SK-N-DZ (cell line): ENCODE results near the gene ZNF609.
"Not testable (repeated sequence)": the region's sequence is repeated elsewhere in the genome, so short reads cannot be mapped to it uniquely, and the experiment has no call there.

Experiments
- DNase-seq: peaks from one replicate; pipeline ENCODE4 v3.0.0-alpha.2; 2015; ENCODE audit warnings: low spot score

The ZNF609 gene

DNA sequence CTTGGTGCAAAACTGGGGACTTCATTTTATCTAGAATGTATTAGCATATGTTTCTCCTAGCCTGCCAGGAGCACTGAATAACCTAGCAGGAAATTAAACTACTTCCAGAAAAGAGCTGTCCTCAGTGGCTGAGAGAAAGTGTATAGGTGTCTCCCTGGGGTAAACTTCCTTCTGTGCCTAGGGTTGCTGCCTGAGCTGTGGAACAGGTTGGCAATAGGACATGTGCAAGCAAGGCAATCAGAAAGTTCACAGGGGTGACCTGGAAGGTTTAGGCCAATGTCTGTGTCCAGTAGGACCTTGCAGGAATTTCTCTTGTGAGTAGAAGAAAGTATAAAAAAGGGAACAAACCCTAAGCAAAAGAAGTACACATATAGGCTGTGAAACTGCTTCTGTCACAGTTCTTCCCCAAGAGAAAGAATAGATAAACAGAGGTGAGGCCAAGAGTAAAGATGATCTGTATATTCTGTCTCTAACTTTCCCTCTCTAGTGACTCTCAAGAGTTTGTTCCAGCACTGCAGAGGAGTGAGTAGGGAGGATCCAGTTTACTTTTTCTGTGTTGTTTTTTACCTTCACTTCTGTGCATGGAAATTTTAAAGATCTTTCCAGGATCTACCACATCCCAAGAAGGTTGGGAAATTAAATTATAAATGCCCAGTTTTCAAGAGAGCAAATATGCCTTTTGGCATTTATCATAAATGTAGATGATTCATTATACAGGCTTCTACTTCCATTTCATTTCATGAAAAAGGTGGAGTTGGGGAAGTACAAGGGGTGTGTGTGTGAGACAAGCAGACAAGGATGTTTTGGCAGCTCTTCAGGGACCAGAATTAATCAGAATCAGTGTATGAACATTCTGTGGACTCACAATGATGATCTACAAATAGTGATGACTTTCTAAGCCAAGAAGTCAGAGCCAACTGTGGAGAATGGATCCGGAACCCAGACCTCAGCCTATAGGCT is 159.8 kb downstream of the ZNF609 start:
- no peak for DNase-seq

DNA sequence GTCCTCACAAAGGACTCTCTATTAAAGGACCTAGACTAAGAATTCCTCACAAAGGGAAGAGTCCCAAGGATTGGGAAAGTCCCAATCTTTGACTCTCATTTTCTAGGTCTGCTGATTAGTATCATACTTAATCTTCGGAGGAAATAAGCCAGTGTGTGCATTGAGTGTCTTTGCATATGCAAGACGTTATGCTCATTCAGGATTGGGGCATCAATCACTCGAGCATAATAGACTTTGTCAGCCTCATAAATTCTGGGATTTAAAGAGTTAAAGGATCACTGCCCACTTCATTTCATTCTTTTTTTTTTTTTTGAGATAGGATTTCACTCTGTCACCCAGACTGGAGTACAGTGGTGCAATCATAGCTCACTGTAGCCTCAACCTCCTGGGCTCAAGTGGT is 160.7 kb downstream of the ZNF609 start:
- DNase-seq = no peak

DNA sequence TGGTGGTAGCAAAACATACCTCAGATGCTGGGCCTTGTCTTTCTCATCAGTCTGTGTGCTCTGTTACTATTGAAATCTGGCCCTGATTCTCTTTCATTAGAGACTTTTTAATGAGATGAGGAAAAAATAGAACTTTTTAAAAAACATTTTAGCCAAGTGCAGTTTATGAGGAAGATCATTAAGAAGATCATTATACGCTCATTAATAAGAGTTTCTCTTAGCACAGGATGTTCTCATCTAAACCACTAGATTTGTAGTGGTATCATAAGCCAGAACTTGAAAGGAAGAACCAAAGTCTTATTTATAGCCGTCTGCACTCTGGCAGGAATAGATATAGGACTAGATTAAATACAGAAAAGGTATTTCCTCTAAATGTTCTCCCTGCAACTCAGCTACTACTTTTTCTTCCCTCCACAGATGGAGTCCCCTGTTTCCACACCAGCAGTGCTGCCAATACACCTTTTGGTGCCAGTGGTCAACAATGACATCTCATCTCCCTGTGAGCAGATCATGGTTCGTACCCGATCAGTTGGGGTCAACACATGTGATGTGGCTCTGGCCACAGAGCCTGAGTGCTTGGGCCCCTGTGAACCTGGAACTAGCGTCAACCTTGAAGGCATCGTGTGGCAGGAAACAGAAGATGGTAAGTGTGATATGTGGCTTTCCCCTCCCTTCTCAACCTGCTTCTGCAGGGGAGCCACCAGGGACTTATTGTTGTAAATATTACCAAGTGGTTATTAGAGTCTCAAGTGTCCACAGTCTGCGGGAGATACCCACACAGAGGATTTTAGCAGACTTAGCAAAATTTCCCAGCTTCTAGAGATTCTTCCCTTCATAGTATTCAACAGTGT is 162.3 kb downstream of the ZNF609 start:
- DNase-seq = no peak

DNA sequence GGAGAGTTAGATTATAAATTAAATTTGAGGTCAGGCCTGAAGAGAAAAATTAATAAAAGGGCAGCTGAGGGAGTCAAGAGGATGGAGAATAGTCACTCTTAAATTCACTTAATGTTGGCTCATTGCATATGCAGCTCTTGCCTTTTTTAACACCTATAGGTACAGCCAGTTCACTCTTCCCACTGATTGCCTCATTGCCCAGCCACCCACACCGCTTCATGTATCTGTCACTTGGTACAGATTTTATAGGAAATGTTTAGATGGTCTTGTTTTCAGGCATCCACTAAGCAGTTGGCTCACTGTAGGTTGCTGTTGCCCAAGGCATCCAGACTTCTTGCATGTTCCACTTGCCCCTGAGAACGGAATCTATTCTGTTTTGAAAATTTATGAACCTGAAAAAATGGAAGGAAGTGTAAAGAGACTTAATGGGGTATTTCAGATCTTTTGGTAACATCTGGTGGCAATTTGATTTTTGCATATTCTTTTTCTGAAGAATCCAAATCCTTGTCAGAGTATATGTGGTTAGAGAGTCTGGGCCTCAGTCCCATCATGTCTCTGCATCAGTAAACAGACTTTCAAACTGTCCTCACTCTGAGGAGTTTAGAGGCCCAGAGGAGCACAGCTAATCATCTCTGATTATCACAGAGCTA is 163.1 kb downstream of the ZNF609 start:
- no peak for DNase-seq

DNA sequence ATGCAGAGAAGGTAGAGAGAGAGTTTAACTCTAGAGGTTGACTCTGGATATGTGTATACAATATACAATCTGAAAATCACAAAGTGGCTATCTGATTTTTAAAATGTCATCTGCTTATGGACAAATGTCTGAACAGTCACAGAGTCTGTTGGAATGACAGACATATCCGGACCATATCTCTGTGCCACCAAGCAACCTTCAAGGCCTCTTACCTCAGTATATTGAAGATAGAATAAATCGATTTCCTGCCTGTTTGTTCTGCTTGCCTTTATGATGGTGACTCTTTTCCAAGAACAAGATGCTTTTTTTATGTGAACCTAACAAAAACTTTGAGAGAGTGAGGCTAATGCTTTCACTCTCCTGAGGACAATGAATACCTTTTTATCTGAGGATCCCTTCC is 163.9 kb downstream of the ZNF609 start:
- DNase-seq = no peak

DNA sequence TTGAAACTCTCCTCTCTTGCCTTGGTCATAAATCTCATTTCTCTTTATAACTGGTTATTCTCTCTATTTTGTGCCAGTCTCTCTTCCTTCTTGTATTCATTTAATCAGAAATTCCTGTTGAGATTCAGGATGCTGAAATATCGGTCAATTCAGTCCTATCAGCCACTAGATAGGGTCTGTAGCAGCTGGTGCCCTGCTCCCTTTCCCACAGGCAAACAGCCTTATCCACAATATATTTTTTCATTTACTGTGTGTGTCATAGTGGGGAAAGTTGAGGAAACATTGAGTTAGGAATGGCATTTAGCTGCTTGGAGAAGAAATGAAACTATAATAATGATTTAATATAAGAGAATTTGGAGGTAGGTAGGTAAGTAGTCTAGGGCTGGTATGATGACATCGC is 168.7 kb downstream of the ZNF609 start:
- no peak for DNase-seq

DNA sequence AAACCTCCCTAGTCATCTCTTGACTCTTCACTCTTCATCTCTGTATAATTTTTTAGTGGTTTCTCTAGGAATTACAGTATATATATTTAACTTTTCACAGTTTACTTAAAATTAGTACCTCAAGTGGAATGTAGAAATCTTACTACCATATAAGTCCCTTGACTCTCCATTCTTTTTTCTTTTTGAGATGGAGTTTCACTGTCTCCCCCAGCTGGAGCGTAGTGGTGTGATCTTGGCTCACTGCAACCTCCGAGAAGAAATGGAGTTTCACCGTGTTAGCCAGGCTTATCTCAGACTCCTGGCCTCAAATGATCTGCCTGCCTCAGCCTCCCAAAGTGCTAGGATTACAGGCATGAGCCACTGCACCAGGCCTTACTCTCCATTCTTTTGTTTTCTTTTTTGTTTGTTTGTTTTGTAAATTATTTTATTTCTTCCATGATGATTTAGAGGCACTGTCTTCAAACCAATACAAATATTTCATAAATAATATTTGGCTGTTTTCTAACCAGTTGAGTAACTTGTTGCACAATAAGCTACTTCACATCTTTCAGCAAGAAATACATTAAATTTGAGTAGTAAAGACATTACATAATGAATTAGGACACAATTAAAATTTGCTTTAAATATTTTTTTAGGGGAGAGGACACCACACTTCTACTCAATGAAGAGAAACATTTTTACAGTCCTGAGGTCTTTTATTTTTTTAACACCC is 170.2 kb downstream of the ZNF609 start:
- DNase-seq = no peak

DNA sequence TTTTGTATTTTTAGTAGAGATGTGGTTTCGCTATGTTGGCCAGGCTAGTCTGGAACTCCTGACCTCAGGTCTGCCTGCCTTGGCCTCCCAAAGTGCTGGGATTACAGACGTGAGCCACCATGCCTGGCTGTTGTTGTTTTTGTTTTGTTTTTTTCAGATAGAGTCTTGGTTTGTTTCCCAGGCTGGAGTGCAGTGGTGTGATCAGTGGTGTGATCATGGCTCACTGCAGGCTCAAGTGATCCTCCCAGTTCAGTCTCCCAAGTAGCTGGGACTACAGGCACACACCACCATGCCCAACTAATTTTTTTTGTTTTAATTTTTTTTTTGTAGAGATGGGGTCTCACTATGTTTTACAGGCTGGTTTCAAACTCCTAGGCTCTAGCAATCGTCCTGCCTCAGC is 172.3 kb downstream of the ZNF609 start:
- DNase-seq = not testable (repeated sequence)

DNA sequence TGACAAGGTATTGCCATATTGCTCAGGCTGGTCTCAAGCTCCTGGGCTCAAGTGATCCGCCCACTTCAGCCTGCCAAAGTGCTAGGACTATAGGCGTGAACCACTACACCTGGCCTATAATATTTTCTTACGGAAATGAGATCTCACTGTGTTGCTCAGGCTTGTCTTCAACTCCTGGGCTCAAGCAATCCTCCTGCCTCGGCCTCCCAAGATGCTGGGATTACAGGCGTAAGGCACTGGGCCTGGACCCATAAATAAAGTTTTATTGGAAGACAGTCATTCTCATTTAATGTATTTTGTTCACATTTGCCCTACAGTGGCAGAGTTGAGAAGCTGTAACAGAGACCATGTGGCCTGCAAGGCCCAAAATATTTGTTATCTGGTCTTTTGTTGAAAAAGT is 173.0 kb downstream of the ZNF609 start:
- DNase-seq = no peak

DNA sequence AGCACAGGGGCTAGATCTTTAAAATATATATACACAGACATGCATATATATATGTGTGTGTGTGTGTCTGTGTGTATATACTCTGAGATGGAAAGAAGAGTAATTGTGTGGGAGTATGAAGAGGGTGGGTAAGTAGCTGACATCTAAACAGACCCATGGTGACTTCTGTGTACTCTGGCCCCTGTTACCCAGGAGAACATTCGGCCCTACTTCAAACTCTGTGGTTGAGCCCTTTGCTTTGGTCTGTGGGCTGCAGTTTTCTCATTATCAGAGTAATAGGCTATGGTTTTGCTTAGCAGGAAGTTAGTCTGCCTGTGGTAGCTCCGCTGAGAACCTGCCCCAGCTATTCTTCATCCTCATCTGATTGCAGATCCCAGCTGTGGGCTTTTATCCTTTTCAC is 173.6 kb downstream of the ZNF609 start:
- DNase-seq = no peak

DNA sequence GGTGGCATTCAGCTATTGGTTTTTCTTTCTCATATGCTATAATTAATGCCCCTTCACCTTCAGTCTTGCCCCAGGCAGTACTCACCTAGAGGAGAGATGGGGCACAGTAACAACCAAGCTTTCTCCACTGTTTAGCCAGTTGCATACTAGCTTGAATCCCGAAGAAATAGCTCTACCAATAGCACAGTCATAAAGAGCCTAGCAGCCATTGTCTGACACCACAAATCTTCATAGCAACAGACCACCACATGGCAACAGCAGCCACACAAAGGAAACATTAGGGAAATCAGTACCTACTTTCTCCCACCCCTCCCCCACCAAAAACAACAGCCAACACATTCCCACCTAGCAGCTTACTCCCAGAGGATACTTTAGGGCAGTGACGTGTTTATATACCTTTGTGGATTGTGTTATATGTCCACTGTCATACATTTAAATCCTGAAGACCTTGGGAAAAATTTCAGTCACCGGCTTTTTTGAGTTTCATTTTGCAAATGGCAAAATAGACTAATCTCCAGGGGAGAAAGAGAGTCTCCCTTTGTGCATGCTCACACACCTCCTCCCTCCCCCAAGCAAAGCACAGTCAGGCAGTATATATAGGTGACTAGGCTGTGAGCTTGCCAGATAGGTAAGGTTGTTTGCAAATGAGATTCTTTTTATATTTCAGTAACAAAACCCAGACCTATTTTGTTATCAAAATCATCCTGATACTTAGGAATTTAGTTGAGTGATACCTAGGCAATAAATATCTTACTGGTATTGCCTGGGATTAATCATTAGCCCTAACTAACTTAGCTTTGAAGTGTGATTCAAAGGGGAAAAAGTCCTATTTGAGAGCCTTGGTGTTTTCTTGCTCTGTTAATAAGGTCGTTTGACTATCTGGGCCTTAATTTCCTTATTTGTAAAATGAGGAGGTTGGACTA is 174.5 kb downstream of the ZNF609 start:
- DNase-seq = no peak

DNA sequence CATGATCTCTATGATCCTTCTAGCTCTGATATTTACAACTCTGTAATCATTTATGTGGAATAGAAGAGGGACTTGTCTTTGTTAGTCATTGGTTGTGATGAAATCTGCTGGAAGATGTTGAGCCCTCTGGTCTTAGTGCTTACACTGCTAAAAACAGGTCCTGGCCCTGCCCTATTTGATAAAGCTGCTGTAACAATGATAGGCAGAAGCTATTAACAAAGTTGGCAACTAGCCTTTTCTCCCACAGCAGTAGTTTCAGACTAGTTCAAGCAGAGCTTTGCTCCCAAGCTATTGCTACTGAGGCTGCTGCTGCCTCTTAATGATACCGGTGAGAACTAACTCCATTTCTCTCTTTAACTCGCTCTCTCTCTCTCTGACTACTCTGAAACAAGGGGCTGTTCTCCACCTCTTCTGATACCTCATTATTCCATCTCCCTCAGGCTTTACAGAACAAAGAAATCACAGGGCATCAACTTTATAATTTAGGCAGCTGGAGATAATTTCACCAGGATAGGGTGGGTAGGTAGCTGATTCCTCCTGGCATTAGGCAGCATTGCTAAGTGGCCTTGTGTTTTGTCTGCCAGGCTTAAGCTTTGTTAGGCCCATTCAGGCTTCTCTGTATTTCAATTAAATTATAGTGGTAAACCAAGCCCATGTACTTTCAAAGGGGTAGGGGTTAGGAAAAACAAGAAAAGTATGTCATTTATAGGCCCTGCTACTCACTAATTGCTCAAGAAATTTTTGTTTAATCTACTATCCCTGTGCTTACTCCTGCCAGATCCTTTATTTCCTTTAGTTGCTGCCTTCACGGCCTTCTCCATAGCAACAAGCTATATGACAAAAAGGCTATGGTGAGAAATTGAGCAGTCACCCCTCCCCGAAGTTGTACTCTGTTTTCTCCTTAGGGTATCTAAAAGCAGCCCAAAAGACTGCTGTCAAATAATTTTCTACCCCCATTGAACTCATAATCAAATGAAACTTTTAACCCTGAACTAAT is 175.4 kb downstream of the ZNF609 start:
- DNase-seq = no peak

DNA sequence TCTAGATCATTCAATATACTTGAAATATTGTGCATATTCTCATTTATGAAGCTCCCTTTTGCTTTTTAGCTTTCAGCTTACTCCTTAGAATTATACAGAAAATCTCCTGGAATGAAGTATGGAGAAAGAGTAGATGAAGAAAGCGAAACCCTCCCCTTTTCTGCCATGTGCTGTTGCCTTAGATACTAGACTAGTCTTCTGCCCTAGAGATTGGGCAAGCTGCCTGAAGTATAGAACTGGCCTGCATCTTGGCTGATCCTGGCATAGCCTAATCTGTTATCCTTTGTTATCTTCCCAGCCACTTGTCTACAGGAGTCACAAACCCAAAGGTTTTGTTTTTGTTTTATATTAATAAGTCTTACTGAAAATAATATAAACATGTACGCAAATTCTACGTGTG is 176.2 kb downstream of the ZNF609 start:
- DNase-seq = no peak

DNA sequence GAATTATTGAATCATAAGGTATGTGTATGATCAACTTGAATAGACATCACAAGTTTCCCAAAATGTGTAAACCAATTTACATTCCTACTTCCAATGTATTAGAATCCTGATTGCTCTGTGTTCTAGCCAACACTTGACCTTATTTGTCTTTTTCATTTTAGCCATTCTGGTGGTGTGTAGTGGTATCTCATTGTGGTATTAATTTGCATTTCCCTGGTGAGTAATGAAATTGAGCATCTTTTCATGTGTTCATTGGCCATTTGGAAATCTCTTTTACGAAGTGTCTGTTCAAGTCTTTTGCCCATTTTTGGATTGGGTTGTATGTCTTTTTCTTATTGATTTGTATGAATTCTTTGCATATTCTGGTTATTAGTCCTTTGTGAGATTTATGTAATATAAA is 177.0 kb downstream of the ZNF609 start:
- no peak for DNase-seq

DNA sequence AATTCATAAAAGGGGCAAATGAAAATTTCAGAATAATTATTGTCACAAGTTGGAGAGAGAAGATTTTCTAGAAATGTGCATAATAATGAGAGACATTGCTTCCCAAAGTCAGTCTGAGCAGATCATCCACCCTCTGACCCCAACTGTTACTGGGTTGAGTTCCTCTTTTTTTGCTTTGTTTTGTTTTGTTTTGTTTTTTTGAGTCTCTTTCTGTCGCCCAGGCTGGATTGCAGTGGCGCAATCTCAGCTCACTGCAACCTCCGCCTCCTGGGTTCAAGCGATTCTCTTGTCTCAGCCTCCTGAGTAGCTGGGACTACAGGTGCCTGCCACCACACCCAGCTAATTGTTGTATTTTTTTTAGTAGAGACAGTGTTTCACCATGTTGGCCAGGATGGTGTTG is 179.4 kb downstream of the ZNF609 start:
- DNase-seq = not testable (repeated sequence)

DNA sequence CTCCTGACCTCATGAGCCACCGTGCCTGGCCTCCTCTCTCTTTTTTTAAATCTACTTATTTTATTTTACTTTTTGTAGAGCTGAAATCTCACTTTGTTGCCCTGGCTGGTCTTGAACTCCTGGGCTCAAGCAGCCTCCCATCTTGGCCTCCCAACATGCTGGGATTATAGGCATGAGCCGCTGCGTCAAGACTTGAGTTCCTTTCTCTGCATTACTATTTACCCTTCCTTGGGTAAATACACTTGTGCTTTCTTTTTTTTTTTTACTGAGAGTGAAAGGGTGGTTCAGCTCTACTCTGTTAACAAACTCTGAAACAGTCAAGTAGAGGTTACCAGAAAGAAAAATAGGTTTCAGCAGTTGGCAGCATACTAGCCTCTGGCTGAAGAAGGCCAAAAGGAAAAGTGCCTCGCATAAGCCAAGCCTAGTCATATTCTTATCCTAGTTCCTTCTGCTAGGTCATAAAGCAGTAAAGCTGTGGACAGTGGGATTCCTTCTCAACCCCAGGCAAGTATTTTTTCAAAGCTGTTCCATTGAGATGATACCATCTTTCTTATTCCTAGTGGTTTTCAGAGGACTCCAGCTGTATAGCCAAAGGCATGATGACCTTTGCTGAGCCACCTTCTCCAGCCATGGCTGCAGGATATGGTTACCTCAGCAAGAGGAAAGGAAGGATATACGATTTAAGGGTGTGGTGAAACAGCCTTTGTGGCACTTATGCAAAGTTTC is 179.9 kb downstream of the ZNF609 start:
- DNase-seq = no peak

DNA sequence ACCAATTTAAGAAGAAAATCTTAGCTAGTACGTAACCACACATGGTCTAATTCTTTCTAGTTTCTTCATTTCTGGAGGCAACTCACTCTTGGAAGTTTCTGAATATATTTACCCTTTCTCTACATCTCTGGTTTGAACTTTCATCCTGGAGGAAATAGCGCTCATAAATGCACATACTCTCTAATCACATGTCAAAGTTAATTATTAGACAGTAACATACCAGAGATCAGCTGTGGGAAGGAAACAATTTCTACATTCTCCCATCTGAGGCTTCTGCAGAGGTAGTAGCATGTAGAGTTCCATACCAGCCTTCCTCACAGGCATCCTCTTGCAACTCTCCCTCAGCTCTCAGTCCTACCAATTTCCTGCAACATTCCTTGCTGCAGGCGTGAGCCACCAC is 182.5 kb downstream of the ZNF609 start:
- DNase-seq = no peak

DNA sequence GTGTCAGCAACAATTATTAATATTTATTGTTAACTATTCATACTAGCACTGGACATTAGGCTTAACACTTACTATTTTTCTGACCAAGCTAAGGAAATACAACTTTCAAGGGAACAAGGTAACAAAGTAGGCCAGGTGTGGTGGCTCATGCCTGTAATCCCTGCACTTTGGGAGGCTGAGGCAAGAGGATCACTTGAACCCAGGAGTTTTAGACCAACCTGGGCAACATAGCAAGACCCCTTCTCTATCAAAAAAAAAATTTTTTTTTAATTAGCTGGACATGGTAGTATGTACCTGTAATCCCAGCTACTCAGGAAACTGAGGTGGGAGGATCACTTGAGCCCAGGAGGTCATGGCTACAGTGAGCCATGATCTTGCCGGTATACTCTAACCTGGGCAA is 183.3 kb downstream of the ZNF609 start:
- no peak for DNase-seq
